ENCODE results near the gene INCA1.

The INCA1 gene

GRCh38 chr17:4969551-4970173 is 27.7 kb downstream of the INCA1 start:
- peak; percentile 19 for DNase-seq

GRCh38 chr17:4969047-4969550 is 28.2 kb downstream of the INCA1 start:
- peak; percentile 71 for DNase-seq

GRCh38 chr17:4968486-4969046 is 28.8 kb downstream of the INCA1 start:
- DNase-seq: no peak

- peak; percentile 96 for DNase-seq
Measured at GRCh38 chr17:4967539-4968485, 29.5 kb downstream of the INCA1 start, which contains the start of gene SPAG7. TSS of gene SPAG7 (minus strand) at chr17:4967817. CDS start at chr17:4967804, 13 bp downstream.

GRCh38 chr17:4966844-4967538 is 30.3 kb downstream of the INCA1 start:
- DNase-seq: peak; percentile 99

- DNase-seq: no peak
Measured at GRCh38 chr17:4965311-4965986, 31.9 kb downstream of the INCA1 start.

- DNase-seq: no peak
Measured at GRCh38 chr17:4960279-4960922, 36.9 kb downstream of the INCA1 start.

- no peak for DNase-seq
Measured at GRCh38 chr17:4959261-4959965, 37.9 kb downstream of the INCA1 start.

- DNase-seq: no peak
Measured at GRCh38 chr17:4958102-4958501, 39.2 kb downstream of the INCA1 start.

- no peak for DNase-seq
Measured at GRCh38 chr17:4956493-4957061, 40.7 kb downstream of the INCA1 start.

GRCh38 chr17:4955091-4955490 is 42.2 kb downstream of the INCA1 start:
- DNase-seq: no peak

- DNase-seq: no peak
Measured at GRCh38 chr17:4953451-4953961, 43.8 kb downstream of the INCA1 start.

- no peak for DNase-seq
Measured at GRCh38 chr17:4951486-4951885, 45.8 kb downstream of the INCA1 start.

GRCh38 chr17:4950746-4951204 is 46.5 kb downstream of the INCA1 start, which contains the start of gene ENO3:
TSS of gene ENO3 (plus strand) at chr17:4951119. CDS start at chr17:4951830, 711 bp downstream.
- DNase-seq: no peak

GRCh38 chr17:4950075-4950745 is 47.1 kb downstream of the INCA1 start:
- no peak for DNase-seq

- DNase-seq: peak; percentile 95
Measured at GRCh38 chr17:4949321-4950074, 47.8 kb downstream of the INCA1 start.

GRCh38 chr17:4948931-4949320 is 48.4 kb downstream of the INCA1 start:
- peak; percentile 93 for DNase-seq

- DNase-seq: peak; percentile 96
Measured at GRCh38 chr17:4948166-4948930, 49.0 kb downstream of the INCA1 start, which contains the start of gene PFN1. TSS of gene PFN1 (minus strand) at chr17:4948530. CDS start at chr17:4948394, 136 bp downstream.

Data from inflammatory macrophage treated with lipopolysaccharide for 4 hours (primary cell).